Measurements from ENCODE around the gene TRABD2A. TPM values are rescaled to one million over a fixed set of nuclear protein-coding genes. Genes with fewer than 3 reads are reported as not detected.
"Not testable (repeated sequence)": the region's sequence is repeated elsewhere in the genome, so short reads cannot be mapped to it uniquely, and the experiment has no call there.

TRABD2A gene
- total and polyA plus RNA-seq, 7 donors, result 0.16 to 46.4 (median 3.6) TPM

GRCh38 chr2:84878459-84878858 lies 2.4 kb downstream of the TRABD2A start:
- H3K4me3 ChIP-seq, result no peak overlapping the region
- intact Hi-C loops (cut with DNase I), result no loop called here
- DNase-seq, result peak; percentile 21
- H3K27ac ChIP-seq, result no peak overlapping the region
- TF ChIP-seq POLR2AphosphoS5 (IDR thresholded peaks at IDR 0.05) (no peak), EP300 (IDR thresholded peaks at IDR 0.05) (no peak), CTCF (IDR thresholded peaks at IDR 0.05) (no peak), POLR2A (IDR thresholded peaks at IDR 0.05) (no peak)
- no peaks in the 10 kb centered on the region for H3K9me3 ChIP-seq
- no peaks in the 10 kb centered on the region for H3K36me3 ChIP-seq
- H3K4me1 ChIP-seq, result peaks cover 0 to 29% (median 23%) of the 10 kb centered on the region in 4 donors
- WGBS, 2 donors, result 14 to 54% methylated on average over 1 of the region's 1 CpG
- peaks cover 18 to 50% (median 26%) of the 10 kb centered on the region in 3 donors for H3K27me3 ChIP-seq

GRCh38 chr2:84876369-84876768 lies 4.5 kb downstream of the TRABD2A start:
- Histone ChIP-seq H3K36me3 (no peaks in the 10 kb centered on the region), H3K9me3 (no peaks in the 10 kb centered on the region), H3K4me3 (no peak overlapping the region), H3K27ac (no peak overlapping the region), H3K27me3 (peaks cover 14 to 31% (median 23%) of the 10 kb centered on the region in 3 donors), H3K4me1 (peaks cover 0 to 20% (median 20%) of the 10 kb centered on the region in 4 donors)
- TF ChIP-seq POLR2A (IDR thresholded peaks at IDR 0.05), result no peak
- TF ChIP-seq POLR2AphosphoS5 (IDR thresholded peaks at IDR 0.05), result no peak
- no peak for TF ChIP-seq EP300 (IDR thresholded peaks at IDR 0.05)
- TF ChIP-seq CTCF (IDR thresholded peaks at IDR 0.05), result no peak
- intact Hi-C loops (cut with DNase I), result no loop called here
- DNase-seq, result peak; percentile 4
- 76 to 92% methylated on average over 3 of the region's 3 CpGs for WGBS, 2 donors

- 86 to 91% methylated on average over 1 of the region's 1 CpG for WGBS, 2 donors
- peak; percentile 4 for DNase-seq
- H3K9me3 ChIP-seq; H3K27ac ChIP-seq; intact Hi-C loops (cut with DNase I); H3K4me3 ChIP-seq; H3K36me3 ChIP-seq: not testable (repeated sequence)
- Histone ChIP-seq H3K27me3 (peaks cover 6 to 23% (median 15%) of the 10 kb centered on the region in 3 donors), H3K4me1 (peaks cover 0 to 13% (median 12%) of the 10 kb centered on the region in 4 donors)
Measured at GRCh38 chr2:84875619-84876018, 5.3 kb downstream of the TRABD2A start.

- 72 to 80% methylated on average over 4 of the region's 4 CpGs for WGBS, 2 donors
- intact Hi-C loops (cut with DNase I), result no loop called here
- TF ChIP-seq POLR2A (IDR thresholded peaks at IDR 0.05), result no peak
- TF ChIP-seq CTCF (IDR thresholded peaks at IDR 0.05), result no peak
- no peak for TF ChIP-seq POLR2AphosphoS5 (IDR thresholded peaks at IDR 0.05)
- no peak for TF ChIP-seq EP300 (IDR thresholded peaks at IDR 0.05)
Measured at GRCh38 chr2:84875213-84875560, 5.7 kb downstream of the TRABD2A start.

GRCh38 chr2:84874381-84875212 lies 6.3 kb downstream of the TRABD2A start:
- Histone ChIP-seq H3K9me3 (no peaks in the 10 kb centered on the region), H3K36me3 (no peaks in the 10 kb centered on the region), H3K4me1 (peaks cover 0 to 3% (median 2%) of the 10 kb centered on the region in 4 donors), H3K27me3 (peaks cover 0 to 13% (median 5%) of the 10 kb centered on the region in 3 donors), H3K4me3 (no peak overlapping the region), H3K27ac (no peak overlapping the region)
- DNase-seq, result peak; percentile 33
- intact Hi-C loops (cut with DNase I), result no loop called here
- TF ChIP-seq EP300 (IDR thresholded peaks at IDR 0.05) (no peak), CTCF (IDR thresholded peaks at IDR 0.05) (no peak)
- WGBS, 2 donors, result 77 to 84% methylated on average over 7 of the region's 7 CpGs

More at GRCh38 chr2:84875213-84875560, 5.7 kb downstream of the TRABD2A start:
- Histone ChIP-seq H3K4me1 (peaks cover 0 to 9% (median 8%) of the 10 kb centered on the region in 4 donors), H3K9me3 (no peaks in the 10 kb centered on the region), H3K27ac (no peak overlapping the region), H3K27me3 (peaks cover 2 to 19% (median 11%) of the 10 kb centered on the region in 3 donors), H3K4me3 (no peak overlapping the region), H3K36me3 (no peaks in the 10 kb centered on the region)
- peak; percentile 33 for DNase-seq

All from sigmoid colon (tissue), 7 donors.